H1 (cell line): ENCODE results near the gene NDUFAB1. TPM values are rescaled to one million over a fixed set of nuclear protein-coding genes. Genes with fewer than 3 reads are reported as not detected.

Experiments used
- CTCF ChIA-PET: fragments of 300-600 bp; sonication (Branson Sonifier 250); formaldehyde crosslinking; loops from one replicate; lab custom pipeline; 2021; ENCODE audit not compliant: partially characterized antibody; lab: Charles Lee
- POLR2A ChIA-PET: fragments of 300-600 bp; sonication (Branson Sonifier 250); formaldehyde crosslinking; loops from one replicate; lab custom pipeline; 2021; ENCODE audit warnings: inconsistent platforms; ENCODE audit not compliant: partially characterized antibody; lab: Charles Lee
- DNase-seq, 2 experiments: peaks; one replicate each; pipeline versions ENCODE4 v3.0.0 to v3.0.0-alpha.2; 2010 to 2022; ENCODE audit warnings: low spot score in 2 of 2, low read depth in 1 of 2, mixed read lengths in 1 of 2
- FAIRE-seq: peaks from 2 replicates; lab custom pipeline; 2011; peaks lifted over from hg19 to GRCh38; lab: Jason Lieb, UNC
- H2AFZ ChIP-seq: 2 replicates; pipeline ENCODE4 v1.8.1; 2012; ENCODE audit warnings: low read length, inconsistent platforms
- H2AK5ac ChIP-seq: 2 replicates; pipeline ENCODE4 v1.6.1; 2013; ENCODE audit warnings: low read depth, low read length
- H2BK120ac ChIP-seq: replicated peaks from 2 replicates; pipeline ENCODE3; 2013; ENCODE audit warnings: low read depth, low read length, inconsistent platforms
- H2BK12ac ChIP-seq: 2 replicates; pipeline ENCODE4 v1.6.1; 2013; ENCODE audit warnings: low read depth, low read length
- H2BK15ac ChIP-seq: 2 replicates; pipeline ENCODE4 v1.6.1; 2013; ENCODE audit warnings: low read length
- H2BK20ac ChIP-seq: 2 replicates; pipeline ENCODE4 v1.6.1; 2013; ENCODE audit warnings: low read length
- H2BK5ac ChIP-seq: 2 replicates; pipeline ENCODE4 v1.6.1; 2013; ENCODE audit warnings: low read depth, low read length
- H3K14ac ChIP-seq: 2 replicates; pipeline ENCODE4 v1.6.1; 2013; ENCODE audit warnings: inconsistent platforms; ENCODE audit not compliant: insufficient read length
- H3K18ac ChIP-seq: 2 replicates; pipeline ENCODE4 v1.6.1; 2013; ENCODE audit warnings: low read length; ENCODE audit errors: extremely low read depth
- H3K23ac ChIP-seq: 2 replicates; pipeline ENCODE4 v1.6.1; 2013; ENCODE audit warnings: inconsistent platforms; ENCODE audit not compliant: insufficient read length
- H3K23me2 ChIP-seq: 2 replicates; pipeline ENCODE4 v1.6.1; 2013; ENCODE audit warnings: low read depth, low read length
- H3K27ac ChIP-seq: 2 replicates; pipeline ENCODE4 v1.6.1; 2011; ENCODE audit warnings: low read depth, low read length, inconsistent platforms
- H3K27me3 ChIP-seq, 4 experiments: replicated peaks in 1 of 4; 1 replicate in 1 of 4; 2 replicates in 3 of 4; pipeline versions ENCODE4 v1.6.1 to v1.8.1; 2011 to 2013; ENCODE audit warnings: low read length in 3 of 4, mild to moderate bottlenecking in 3 of 4, inconsistent platforms in 2 of 4, mixed read lengths in 2 of 4, moderate library complexity in 1 of 4; ENCODE audit not compliant: control insufficient read depth in 3 of 4, insufficient read depth in 3 of 4; ENCODE audit errors: extremely low read depth in 1 of 4
- H3K36me3 ChIP-seq, 4 experiments: 2 replicates each; pipeline versions ENCODE4 v1.6.1 to v1.8.1; 2011 to 2013; ENCODE audit warnings: mild to moderate bottlenecking in 4 of 4, low read length in 3 of 4, moderate library complexity in 2 of 4, control low read depth in 1 of 4, inconsistent platforms in 1 of 4; ENCODE audit not compliant: insufficient read depth in 4 of 4, control insufficient read depth in 2 of 4
- H3K4ac ChIP-seq: replicated peaks from 2 replicates; pipeline ENCODE3; 2013; ENCODE audit warnings: low read length, low read depth, mixed read lengths, inconsistent platforms; ENCODE audit not compliant: insufficient read length
- H3K4me1 ChIP-seq, 4 experiments: replicated peaks in 1 of 4; 1 replicate in 1 of 4; 2 replicates in 3 of 4; pipeline versions ENCODE4 v1.6.1 to v1.8.1; 2011 to 2013; ENCODE audit warnings: low read length in 3 of 4, inconsistent platforms in 2 of 4, mixed read lengths in 1 of 4; ENCODE audit not compliant: insufficient read depth in 4 of 4, control insufficient read depth in 3 of 4
- H3K4me2 ChIP-seq, 2 experiments: 2 replicates each; pipeline versions ENCODE4 v1.6.1 to v1.8.1; 2011 to 2013; ENCODE audit warnings: low read depth in 2 of 2, low read length in 2 of 2, control low read depth in 1 of 2, inconsistent platforms in 1 of 2, mild to moderate bottlenecking in 1 of 2; ENCODE audit not compliant: insufficient read depth in 1 of 2
- H3K4me3 ChIP-seq, 4 experiments: fragments of 200-600, 300-600 bp in 1 of 4; sonication (generic), shearing (Covaris generic), sonication (Bioruptor Twin) in 1 of 4; 2 replicates each; pipeline versions ENCODE4 v1.5.1 to v1.8.1; 2011 to 2016; ENCODE audit warnings: low read length in 4 of 4, low read depth in 3 of 4, control low read depth in 2 of 4, inconsistent platforms in 2 of 4, mild to moderate bottlenecking in 2 of 4, mixed read lengths in 1 of 4, moderate library complexity in 1 of 4; ENCODE audit not compliant: insufficient read depth in 2 of 4; ENCODE audit errors: extremely low read depth in 1 of 4
- H3K56ac ChIP-seq: replicated peaks from 2 replicates; pipeline ENCODE3; 2013; ENCODE audit warnings: low read depth, mild to moderate bottlenecking, mixed read lengths, low read length, inconsistent platforms; ENCODE audit not compliant: insufficient read length
- H3K79me1 ChIP-seq: 2 replicates; pipeline ENCODE4 v1.6.1; 2013; ENCODE audit warnings: low read depth, low read length, control low read depth
- H3K79me2 ChIP-seq, 2 experiments: 2 replicates each; pipeline versions ENCODE4 v1.6.1 to v1.8.1; 2012 to 2013; ENCODE audit warnings: low read length in 2 of 2, mild to moderate bottlenecking in 2 of 2, inconsistent platforms in 1 of 2; ENCODE audit not compliant: insufficient read depth in 2 of 2, control insufficient read depth in 1 of 2
- H3K9ac ChIP-seq, 4 experiments: replicated peaks in 1 of 4; 1 replicate in 1 of 4; 2 replicates in 3 of 4; pipeline versions ENCODE4 v1.6.1 to v1.8.1; 2011 to 2013; ENCODE audit warnings: low read depth in 3 of 4, low read length in 3 of 4, control low read depth in 2 of 4, mild to moderate bottlenecking in 2 of 4, moderate library complexity in 2 of 4, inconsistent platforms in 1 of 4; ENCODE audit errors: extremely low read depth in 1 of 4
- H3K9me3 ChIP-seq, 2 experiments: 2 replicates each; pipeline versions ENCODE4 v1.6.1 to v1.8.1; 2012 to 2013; ENCODE audit warnings: mild to moderate bottlenecking in 2 of 2, moderate library complexity in 2 of 2, control low read depth in 1 of 2, inconsistent platforms in 1 of 2, low read depth in 1 of 2, low read length in 1 of 2, mixed read lengths in 1 of 2; ENCODE audit not compliant: insufficient read depth in 2 of 2
- H4K20me1 ChIP-seq, 2 experiments: replicated peaks in 1 of 2; 2 replicates each; pipeline versions ENCODE3 to v1.8.1; 2011 to 2013; ENCODE audit warnings: inconsistent platforms in 2 of 2, low read length in 2 of 2, mild to moderate bottlenecking in 1 of 2; ENCODE audit not compliant: insufficient read depth in 2 of 2, control insufficient read depth in 1 of 2
- H4K5ac ChIP-seq: 2 replicates; pipeline ENCODE4 v1.6.1; 2013; ENCODE audit warnings: low read length, low read depth, mixed read lengths, inconsistent platforms; ENCODE audit not compliant: insufficient read length
- H4K8ac ChIP-seq: 2 replicates; pipeline ENCODE4 v1.8.0; 2013; ENCODE audit warnings: mild to moderate bottlenecking, moderate library complexity, low read length, inconsistent platforms; ENCODE audit not compliant: insufficient read depth; ENCODE audit errors: extremely low read depth
- H4K91ac ChIP-seq: replicated peaks from 2 replicates; pipeline ENCODE3; 2013; ENCODE audit warnings: low read length, mixed read lengths, inconsistent platforms; ENCODE audit not compliant: insufficient read length
- EGR1 ChIP-seq: IDR thresholded peaks from 2 replicates; pipeline ENCODE4 v1.6.1; 2011; ENCODE audit warnings: low read depth, low read length, borderline replicate concordance
- EP300 ChIP-seq, 2 experiments: IDR thresholded peaks; 1 replicate in 1 of 2; 2 replicates in 1 of 2; pipeline ENCODE4 v1.6.1; 2011 to 2012; ENCODE audit warnings: low read depth in 2 of 2, low read length in 2 of 2, mild to moderate bottlenecking in 2 of 2, borderline replicate concordance in 1 of 2, inconsistent platforms in 1 of 2, moderate library complexity in 1 of 2
- EZH2 ChIP-seq: fragments of 200-600 bp; sonication (generic); IDR thresholded peaks from 2 replicates; pipeline ENCODE4 v1.7.1; 2012; ENCODE audit warnings: low read depth, mild to moderate bottlenecking, moderate library complexity, low read length, inconsistent platforms; ENCODE audit not compliant: severe bottlenecking
- KDM5A ChIP-seq: fragments of 200-600 bp; IDR thresholded peaks from 2 replicates; pipeline ENCODE4 v1.7.1; 2012; ENCODE audit warnings: mild to moderate bottlenecking, low read length, inconsistent platforms, mixed read lengths
- RBBP5 ChIP-seq: IDR thresholded peaks from 2 replicates; pipeline ENCODE4 v1.7.1; 2012; ENCODE audit warnings: low read depth, mild to moderate bottlenecking, inconsistent platforms, low read length, moderate library complexity, borderline replicate concordance
- SAP30 ChIP-seq: fragments of 300-600 bp; sonication (generic); IDR thresholded peaks from 2 replicates; pipeline ENCODE4 v1.7.1; 2012; ENCODE audit warnings: low read length, moderate library complexity, mild to moderate bottlenecking, inconsistent platforms; ENCODE audit not compliant: insufficient read depth, insufficient replicate concordance
- SRF ChIP-seq: IDR thresholded peaks from 2 replicates; pipeline ENCODE4 v1.6.1; 2011; ENCODE audit warnings: mild to moderate bottlenecking, low read depth, low read length, moderate library complexity
- WGBS, 2 experiments: shearing (Covaris generic) in 1 of 2; methylation state at CpG; one replicate each; pipeline versions ENCODE4 v1.1.6 to v1.1.7; 2013 to 2015; ENCODE audit warnings: low lambda C conversion rate in 2 of 2, mixed read lengths in 2 of 2, inconsistent platforms in 1 of 2, low coverage in 1 of 2, missing lambda C conversion rate in 1 of 2; ENCODE audit not compliant: insufficient replicate concordance in 2 of 2, insufficient coverage in 1 of 2, insufficient read length in 1 of 2; ENCODE audit errors: extremely low coverage in 1 of 2, missing lambda C conversion rate in 1 of 2; 5-methylcytosine and 5-hydroxymethylcytosine counted together
- polyA plus RNA-seq, 7 experiments: library from polyadenylated mRNA; depleted of rRNA in 3 of 7; stranded (reverse) in 5 of 7; unstranded in 2 of 7; fragments of >200 nt in 5 of 7; fragments of 200-250 nt in 2 of 7; gene quantifications; 1 replicate in 5 of 7; 2 replicates in 1 of 7; 4 replicates in 1 of 7; pipeline versions ENCODE4 v1.2.1 to v1.2.3, GENCODE V29; 2011 to 2013; ENCODE audit warnings: missing spikeins in 2 of 7, mixed read lengths in 2 of 7
- total RNA-seq: library from RNA; stranded (reverse); fragmentation: NEBNext Ultra II Directional; extraction: Animal tissue kit (Norgen Biotek cat#: 25700); gene quantifications from 2 replicates; pipeline ENCODE4 v1.2.1, GENCODE V29; 2021
- TF ChIP-seq, protein P1 (sequence below): IDR thresholded peaks from 2 replicates; pipeline ENCODE4 v1.6.1; 2012; ENCODE audit warnings: low read length, inconsistent platforms
- TF ChIP-seq, protein P2 (sequence below): IDR thresholded peaks from 2 replicates; pipeline ENCODE4 v1.6.1; 2012; ENCODE audit warnings: inconsistent platforms

The NDUFAB1 gene
- total and polyA plus RNA-seq, 2 of the 8 experiments (the other 6 are each of a cell fraction or from before 2014, with no cell fraction given): 135 to 294 TPM

DNA sequence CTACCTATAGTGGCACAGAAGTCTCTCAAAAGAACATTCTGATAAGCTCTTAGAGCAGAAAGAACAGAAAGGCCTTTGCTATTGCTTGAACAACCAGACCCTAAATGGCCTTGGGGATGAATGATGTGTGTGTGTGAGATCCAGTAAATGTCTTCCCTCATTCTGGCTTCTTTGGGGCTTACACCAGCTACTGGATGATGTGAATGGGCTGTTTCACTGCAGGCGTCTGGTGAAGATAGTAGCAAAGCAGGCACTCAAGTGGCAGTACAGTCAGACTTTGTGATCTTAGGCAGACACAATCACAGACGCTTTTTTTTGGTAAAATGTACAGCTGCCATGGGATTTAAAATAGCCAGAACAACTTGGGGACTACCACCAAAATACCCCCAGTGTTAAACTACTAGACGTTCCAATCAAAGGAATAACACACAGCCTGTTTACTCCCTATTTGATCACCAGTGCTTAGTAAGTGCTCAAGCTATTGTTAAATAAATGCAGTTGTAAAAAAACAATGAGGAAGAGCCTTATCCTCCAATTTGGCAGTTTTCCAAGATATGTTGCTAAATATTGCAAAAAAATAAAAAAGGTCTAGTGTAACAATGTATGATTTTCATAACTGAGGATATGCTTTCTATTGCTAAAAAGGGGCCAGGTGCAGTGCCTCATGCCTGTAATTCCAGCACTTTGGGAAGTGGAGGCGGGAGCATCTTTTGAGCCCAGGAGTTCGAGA is 17.9 kb downstream of the NDUFAB1 start:
- H2BK12ac ChIP-seq: no peak overlapping the region
- H3K27ac ChIP-seq: no peak overlapping the region
- WGBS, 2 experiments: 89% methylated on average over 5 of the region's 5 CpGs; no CpG with 5 or more reads in 1 of the 2 experiments
- ChIA-PET POLR2A (interaction anchor here (0.7 to 3.0 kb wide), 4 partner anchors 11 to 31 kb away, joined by 3 to 8 read pairs (median 4); no protein-coding TSS in a partner anchor), CTCF (interaction anchor here (0.6 kb wide), 2 partner anchors 100 to 725 kb away, joined by 3 read pairs; partner anchors contain the start of gene PLK1)
- DNase-seq (no peak), FAIRE-seq (no peak)
- no peak overlapping the region for H2AK5ac ChIP-seq
- no peak overlapping the region for H2BK20ac ChIP-seq
- H3K23ac ChIP-seq: no peak overlapping the region
- no peak overlapping the region for H4K8ac ChIP-seq
- no peaks in the 10 kb centered on the region for H3K79me2 ChIP-seq
- H2BK15ac ChIP-seq: no peak overlapping the region
- H3K56ac ChIP-seq: no peak overlapping the region
- no peaks in the 10 kb centered on the region for H3K4me1 ChIP-seq
- H3K23me2 ChIP-seq: no peaks in the 10 kb centered on the region
- H4K20me1 ChIP-seq: peaks cover 2 to 11% of the 10 kb centered on the region in 2 experiments
- no peaks in the 10 kb centered on the region; the same call in 1 of the 2 replicates for H3K79me1 ChIP-seq
- H3K4ac ChIP-seq: no peak overlapping the region
- H3K36me3 ChIP-seq: peaks cover 6 to 33% (median 18%) of the 10 kb centered on the region in 4 experiments; a peak in 7 of 8 replicates
- no peak overlapping the region for H2BK120ac ChIP-seq
- no peak overlapping the region for H3K4me2 ChIP-seq
- no peak overlapping the region for H4K91ac ChIP-seq
- no peak overlapping the region for H3K4me3 ChIP-seq
- H3K9ac ChIP-seq: no peak overlapping the region
- no peaks in the 10 kb centered on the region for H3K27me3 ChIP-seq
- no peaks in the 10 kb centered on the region for H3K9me3 ChIP-seq
- no peak overlapping the region for H3K14ac ChIP-seq
- H4K5ac ChIP-seq: no peak overlapping the region
- no peak overlapping the region for H2AFZ ChIP-seq
- no peak overlapping the region for H3K18ac ChIP-seq
- H2BK5ac ChIP-seq: no peak overlapping the region
- no peak for TF ChIP-seq RBBP5
- TF ChIP-seq, protein P1, sequence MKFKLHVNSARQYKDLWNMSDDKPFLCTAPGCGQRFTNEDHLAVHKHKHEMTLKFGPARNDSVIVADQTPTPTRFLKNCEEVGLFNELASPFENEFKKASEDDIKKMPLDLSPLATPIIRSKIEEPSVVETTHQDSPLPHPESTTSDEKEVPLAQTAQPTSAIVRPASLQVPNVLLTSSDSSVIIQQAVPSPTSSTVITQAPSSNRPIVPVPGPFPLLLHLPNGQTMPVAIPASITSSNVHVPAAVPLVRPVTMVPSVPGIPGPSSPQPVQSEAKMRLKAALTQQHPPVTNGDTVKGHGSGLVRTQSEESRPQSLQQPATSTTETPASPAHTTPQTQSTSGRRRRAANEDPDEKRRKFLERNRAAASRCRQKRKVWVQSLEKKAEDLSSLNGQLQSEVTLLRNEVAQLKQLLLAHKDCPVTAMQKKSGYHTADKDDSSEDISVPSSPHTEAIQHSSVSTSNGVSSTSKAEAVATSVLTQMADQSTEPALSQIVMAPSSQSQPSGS: no peak
- TF ChIP-seq, protein P2, sequence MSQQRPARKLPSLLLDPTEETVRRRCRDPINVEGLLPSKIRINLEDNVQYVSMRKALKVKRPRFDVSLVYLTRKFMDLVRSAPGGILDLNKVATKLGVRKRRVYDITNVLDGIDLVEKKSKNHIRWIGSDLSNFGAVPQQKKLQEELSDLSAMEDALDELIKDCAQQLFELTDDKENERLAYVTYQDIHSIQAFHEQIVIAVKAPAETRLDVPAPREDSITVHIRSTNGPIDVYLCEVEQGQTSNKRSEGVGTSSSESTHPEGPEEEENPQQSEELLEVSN: no peak
- no peak for TF ChIP-seq EP300 (IDR thresholded peaks at IDR 0.05; ENCODE audit: borderline replicate concordance in 1 of 2, low read depth in 2 of 2, low read length in 2 of 2)
- no peak for TF ChIP-seq EZH2
- no peak for TF ChIP-seq SRF
- no peak for TF ChIP-seq EGR1
- no peak for TF ChIP-seq SAP30
- no peak for TF ChIP-seq KDM5A
